K562 (cell line): ENCODE measurements around the gene PLCL1. TPM values are rescaled to one million over a fixed set of nuclear protein-coding genes. Genes with fewer than 3 reads are reported as not detected.

Experiments
- ATAC-seq: fragments of 200-7000 bp; cut with Tn5 transposase; 3 replicates; pipeline ENCODE4 v1.9.1; 2020; ENCODE audit warnings: moderate library complexity
- BruUV-seq: library from RNA; stranded (reverse); fragments of 400-500 nt; replicated peaks from 2 replicates; lab custom pipeline; 2021; lab: Mats Ljungman, UMichigan
- CTCF ChIA-PET: fragments of 300-600 bp; formaldehyde crosslinking; extraction: SDS; loops from one replicate; lab custom pipeline; 2021; ENCODE audit warnings: low intra/inter-chr PET ratio; lab: Yijun Ruan, JAX
- POLR2A ChIA-PET: fragments of 300-600, 350-650 bp; sonication (Branson Sonifier 250); formaldehyde crosslinking; extraction: SDS; loops from one replicate; lab custom pipeline; 2021; ENCODE audit warnings: antibody characterized with exemption, inconsistent platforms; lab: Yijun Ruan, JAX
- DNase-seq, 4 experiments: peaks; one replicate each; pipeline versions ENCODE4 v3.0.0 to v3.0.0-alpha.2; 2011 to 2018; ENCODE audit warnings: low spot score in 3 of 4, mixed read lengths in 3 of 4; ENCODE audit errors: extremely low read depth in 1 of 4
- FAIRE-seq: peaks from 2 replicates; lab custom pipeline; 2011; peaks lifted over from hg19 to GRCh38; lab: Jason Lieb, UNC
- H2AFZ ChIP-seq: 2 replicates; pipeline ENCODE4 v1.6.0; 2011; ENCODE audit warnings: low read depth, low read length, control low read depth, inconsistent platforms
- H3K27ac ChIP-seq: fragments of 200-600 bp; 3 replicates; pipeline ENCODE4 v1.8.0; 2011; ENCODE audit warnings: low read depth, mild to moderate bottlenecking, control low read depth, inconsistent platforms, low read length, moderate library complexity, mixed read lengths; ENCODE audit errors: extremely low read depth
- H3K27me3 ChIP-seq, 2 experiments: fragments of 300-600 bp in 1 of 2; 2 replicates in 1 of 2; 3 replicates in 1 of 2; pipeline versions ENCODE4 v1.6.0 to v1.8.0; 2011; ENCODE audit warnings: inconsistent platforms in 2 of 2, low read length in 2 of 2, mild to moderate bottlenecking in 1 of 2, mixed read lengths in 1 of 2, moderate library complexity in 1 of 2; ENCODE audit not compliant: control insufficient read depth in 2 of 2, insufficient read depth in 2 of 2
- H3K36me3 ChIP-seq: fragments of 300-600 bp; 3 replicates; pipeline ENCODE4 v1.8.0; 2011; ENCODE audit warnings: mild to moderate bottlenecking, low read length, inconsistent platforms; ENCODE audit not compliant: control insufficient read depth, insufficient read depth
- H3K4me1 ChIP-seq, 2 experiments: fragments of 200-600 bp in 1 of 2; replicated peaks in 1 of 2; 2 replicates in 1 of 2; 3 replicates in 1 of 2; pipeline versions ENCODE4 v1.5.1 to v1.8.0; 2011; ENCODE audit warnings: inconsistent platforms in 2 of 2, low read length in 2 of 2, mild to moderate bottlenecking in 1 of 2, mixed read lengths in 1 of 2, moderate library complexity in 1 of 2; ENCODE audit not compliant: control insufficient read depth in 2 of 2, insufficient read depth in 2 of 2
- H3K4me2 ChIP-seq: 2 replicates; pipeline ENCODE4 v1.6.1; 2011; ENCODE audit warnings: low read length, control low read depth, inconsistent platforms, mixed read lengths; ENCODE audit not compliant: insufficient read depth
- H3K4me3 ChIP-seq: fragments of 200-600 bp; sonication (generic), shearing (Covaris generic); 2 replicates; pipeline ENCODE4 v1.5.1; 2016; ENCODE audit warnings: control low read depth, inconsistent platforms
- H3K79me2 ChIP-seq: fragments of 200-600 bp; 3 replicates; pipeline ENCODE4 v1.8.0; 2011; ENCODE audit warnings: low read length, inconsistent platforms; ENCODE audit not compliant: control insufficient read depth, insufficient read depth
- H3K9ac ChIP-seq, 2 experiments: 2 replicates each; pipeline versions ENCODE4 v1.6.0 to v1.6.1; 2011; ENCODE audit warnings: low read depth in 2 of 2, low read length in 2 of 2, control low read depth in 1 of 2, inconsistent platforms in 1 of 2, mild to moderate bottlenecking in 1 of 2, mixed read lengths in 1 of 2; ENCODE audit not compliant: insufficient read depth in 1 of 2
- H3K9me1 ChIP-seq: one replicate; pipeline ENCODE4 v1.6.0; 2011; ENCODE audit warnings: inconsistent platforms, mild to moderate bottlenecking, low read length, moderate library complexity; ENCODE audit not compliant: control insufficient read depth, insufficient read depth
- H3K9me3 ChIP-seq: replicated peaks from 2 replicates; pipeline ENCODE4 v1.5.1; 2011; ENCODE audit warnings: low read depth, low read length, inconsistent platforms; ENCODE audit not compliant: control insufficient read depth, insufficient read depth
- H4K20me1 ChIP-seq: replicated peaks from 2 replicates; pipeline ENCODE4 v1.6.1; 2011; ENCODE audit warnings: low read length, inconsistent platforms, mixed read lengths; ENCODE audit not compliant: control insufficient read depth, insufficient read depth
- CBX1 ChIP-seq: sonication (generic); IDR thresholded peaks from 2 replicates; pipeline ENCODE4 v1.6.1; 2016; ENCODE audit warnings: antibody characterized with exemption, low read depth, mild to moderate bottlenecking
- CBX8 ChIP-seq: fragments of 200-600 bp; sonication (generic); IDR thresholded peaks from 2 replicates; pipeline ENCODE4 v1.6.1; 2012; ENCODE audit warnings: borderline replicate concordance, mixed run types, low read depth, mild to moderate bottlenecking, moderate library complexity, mixed read lengths, low read length, control low read depth, inconsistent platforms; ENCODE audit not compliant: poor library complexity, severe bottlenecking; ENCODE audit errors: extremely low read depth
- DACH1 ChIP-seq: fragments of 450-650 bp; IDR thresholded peaks from 2 replicates; pipeline ENCODE4 v1.6.1; 2018; ENCODE audit not compliant: partially characterized antibody
- GABPB1 ChIP-seq: sonication (generic); formaldehyde crosslinking; IDR thresholded peaks from 2 replicates; pipeline ENCODE4 v1.8.0; 2022; ENCODE audit warnings: mild to moderate bottlenecking, missing genetic modification reagents
- GATAD2A ChIP-seq: fragments of 450-650 bp; IDR thresholded peaks from 2 replicates; pipeline ENCODE4 v1.6.1; 2017
- NR4A1 ChIP-seq, 2 experiments: fragments of 250-450 bp in 1 of 2; fragments of 450-650 bp in 1 of 2; sonication (Bioruptor Pico) in 1 of 2; IDR thresholded peaks; 2 replicates each; pipeline versions ENCODE4 v1.4.0 to v1.6.1; 2016 to 2020; ENCODE audit warnings: mild to moderate bottlenecking in 2 of 2, missing compliant biosample characterization in 1 of 2, missing genetic modification characterization in 1 of 2, moderate library complexity in 1 of 2
- RB1 ChIP-seq: fragments of 450-650 bp; IDR thresholded peaks from 2 replicates; pipeline ENCODE4 v1.6.1; 2017; ENCODE audit warnings: low read depth, mild to moderate bottlenecking
- SRSF1 ChIP-seq: fragments of 200-400 bp; formaldehyde crosslinking; IDR thresholded peaks from 2 replicates; pipeline ENCODE4 v1.6.1; 2017; ENCODE audit warnings: mild to moderate bottlenecking, low read depth, low read length, moderate library complexity
- YY1 ChIP-seq, 3 experiments: IDR thresholded peaks; 2 replicates each; pipeline ENCODE4 v1.6.1; 2011; ENCODE audit warnings: low read length in 2 of 3, mild to moderate bottlenecking in 2 of 3, moderate library complexity in 2 of 3, borderline replicate concordance in 1 of 3, control low read depth in 1 of 3, low read depth in 1 of 3; ENCODE audit not compliant: insufficient read depth in 3 of 3, insufficient replicate concordance in 2 of 3, control insufficient read depth in 1 of 3, insufficient read length in 1 of 3; ENCODE audit errors: extremely low read depth in 1 of 3
- ZNF384 ChIP-seq: IDR thresholded peaks from 2 replicates; pipeline ENCODE4 v1.6.1; 2012; ENCODE audit warnings: low read depth, low read length, improper control_type of control experiment
- ZNF551 ChIP-seq: fragments of 250-450 bp; sonication (Bioruptor Pico); IDR thresholded peaks from 2 replicates; pipeline ENCODE4 v1.5.0; 2021; ENCODE audit warnings: mild to moderate bottlenecking, moderate library complexity
- ZNF589 ChIP-seq: fragments of 200-800 bp; sonication (Bioruptor generic); IDR thresholded peaks from 2 replicates; pipeline ENCODE4 v1.6.1; 2016; ENCODE audit warnings: low read depth, missing genetic modification characterization, missing compliant biosample characterization
- WGBS: fragments of 100-300 bp; shearing (Covaris generic); methylation state at CpG from one replicate; pipeline ENCODE4 v1.1.6; 2016; ENCODE audit warnings: low coverage, mixed read lengths; ENCODE audit not compliant: insufficient coverage; ENCODE audit errors: missing lambda C conversion rate; 5-methylcytosine and 5-hydroxymethylcytosine counted together
- in situ Hi-C: fragments of 300-500 bp; cut with MboI; formaldehyde crosslinking; loops from 4 replicates; pipeline ENCODE4 v1.15.0; 2018; ENCODE audit warnings: inconsistent platforms, mixed read lengths
- intact Hi-C: fragments of 100-400 bp; cut with micrococcal nuclease; formaldehyde crosslinking; loops from 2 replicates; pipeline ENCODE4 v1.14.2; 2022
- polyA plus RNA-seq, 8 experiments: library from polyadenylated mRNA; depleted of rRNA in 4 of 8; stranded (reverse) in 5 of 8; unstranded in 3 of 8; fragments of >200 nt; fragmentation: Nextera tagmentation in 2 of 8; fragmentation: Illumina TruSeq in 1 of 8; extraction: Ambion mirVana in 2 of 8; extraction: Trizol in 1 of 8; gene quantifications; 2 replicates each; pipeline versions ENCODE4 v1.2.1 to v1.2.3, GENCODE V29; 2011 to 2014; ENCODE audit warnings: inconsistent platforms in 1 of 8, missing spikeins in 1 of 8
- total RNA-seq, 7 experiments: library from RNA; depleted of rRNA in 6 of 7; stranded (reverse); fragments of >200 nt in 6 of 7; fragmentation: Illumina TruSeq in 2 of 7; extraction: Trizol in 2 of 7; gene quantifications; 2 replicates each; pipeline versions ENCODE4 v1.2.1 to v1.2.3, GENCODE V29; 2011 to 2021; ENCODE audit warnings: low replicate concordance in 1 of 7
- TF ChIP-seq, protein P1 (sequence below), 2 experiments: fragments of 450-650 bp; formaldehyde crosslinking in 1 of 2; IDR thresholded peaks; 2 replicates each; pipeline versions ENCODE4 v1.4.0 to v1.6.1; 2014 to 2020; ENCODE audit warnings: mild to moderate bottlenecking in 2 of 2, borderline replicate concordance in 1 of 2, low read depth in 1 of 2

The PLCL1 gene
- total and polyA plus RNA-seq, 9 of the 15 experiments (the other 6 are each of a cell fraction or from before 2014, with no cell fraction given), result 2.0 to 17.7 (median 8.6) TPM

DNA sequence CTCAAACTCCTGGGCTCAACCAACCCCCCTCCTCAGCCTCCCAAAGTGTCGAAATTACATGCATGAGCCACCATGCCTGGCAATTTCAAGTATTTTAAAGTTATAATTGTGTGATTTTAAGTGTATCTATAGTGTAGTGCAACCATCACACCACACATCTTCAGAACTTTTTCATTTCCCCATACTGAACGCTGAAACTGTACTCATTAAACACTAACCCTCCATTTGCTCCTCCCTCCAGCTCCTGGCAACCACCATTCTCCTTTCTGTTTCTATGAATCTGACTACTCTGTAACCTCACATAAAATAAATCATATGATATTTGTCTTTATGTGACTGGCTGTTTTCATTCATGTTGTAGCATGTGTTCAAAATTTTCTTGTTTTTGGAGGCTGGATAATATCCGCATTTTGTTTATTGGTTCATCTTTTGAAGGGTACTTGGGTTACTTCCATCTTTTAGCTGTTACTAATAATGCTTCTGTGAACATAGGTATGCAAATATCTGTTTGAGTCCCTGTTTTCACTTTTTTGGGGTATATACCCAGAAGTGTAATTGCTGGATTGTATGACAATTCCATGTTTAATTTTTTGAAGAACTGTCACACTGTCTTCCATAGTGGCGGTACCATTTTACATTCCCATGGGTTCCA, 188.2 kb downstream of the PLCL1 start:
- in situ Hi-C loops (no loop called here), intact Hi-C loops (no loop called here)
- Histone ChIP-seq H2AFZ (no peak overlapping the region), H3K36me3 (peaks cover 10% of the 10 kb centered on the region; the same call in 2 of the 3 replicates), H3K4me2 (no peak overlapping the region), H3K9me1 (no peaks in the 10 kb centered on the region), H3K4me3 (no peak overlapping the region), H3K4me1 (peaks cover 16 to 44% of the 10 kb centered on the region in 2 experiments), H3K9ac (no peak overlapping the region), H3K27me3 (no peaks in the 10 kb centered on the region), H3K79me2 (peaks cover 68% of the 10 kb centered on the region), H4K20me1 (no peaks in the 10 kb centered on the region), H3K9me3 (peaks cover 6% of the 10 kb centered on the region), H3K27ac (no peak overlapping the region)
- 90% methylated on average over 4 of the region's 4 CpGs for WGBS
- POLR2A ChIA-PET, result interaction anchor here (0.5 to 1.2 kb wide), 3 partner anchors 13 to 1763 kb away, joined by 3 to 5 read pairs (median 3); no protein-coding TSS in a partner anchor
- no peak for ATAC-seq
- FAIRE-seq, result no peak
- BruUV-seq, result no TSS peak
- no peak for DNase-seq
- CTCF ChIA-PET, result no interaction called here
- no peak for TF ChIP-seq CBX1
- no peak for TF ChIP-seq YY1 (IDR thresholded peaks at IDR 0.05; ENCODE audit: borderline replicate concordance in 1 of 3, control insufficient read depth in 1 of 3, extremely low read depth in 1 of 3, insufficient read depth in 3 of 3, insufficient read length in 1 of 3, insufficient replicate concordance in 2 of 3, low read depth in 1 of 3, low read length in 2 of 3)
- TF ChIP-seq RB1, result no peak
- TF ChIP-seq NR4A1 (CRISPR knock-in tag; IDR thresholded peaks at IDR 0.05), result no peak
- TF ChIP-seq NR4A1 (tag; IDR thresholded peaks at IDR 0.05), result no peak
- no peak for TF ChIP-seq ZNF589 (CRISPR knock-in tag)
- no peak for TF ChIP-seq GATAD2A
- TF ChIP-seq DACH1, result no peak
- no peak for TF ChIP-seq ZNF384
- no peak for TF ChIP-seq GABPB1 (CRISPR knock-in tag)
- TF ChIP-seq, protein P1, sequence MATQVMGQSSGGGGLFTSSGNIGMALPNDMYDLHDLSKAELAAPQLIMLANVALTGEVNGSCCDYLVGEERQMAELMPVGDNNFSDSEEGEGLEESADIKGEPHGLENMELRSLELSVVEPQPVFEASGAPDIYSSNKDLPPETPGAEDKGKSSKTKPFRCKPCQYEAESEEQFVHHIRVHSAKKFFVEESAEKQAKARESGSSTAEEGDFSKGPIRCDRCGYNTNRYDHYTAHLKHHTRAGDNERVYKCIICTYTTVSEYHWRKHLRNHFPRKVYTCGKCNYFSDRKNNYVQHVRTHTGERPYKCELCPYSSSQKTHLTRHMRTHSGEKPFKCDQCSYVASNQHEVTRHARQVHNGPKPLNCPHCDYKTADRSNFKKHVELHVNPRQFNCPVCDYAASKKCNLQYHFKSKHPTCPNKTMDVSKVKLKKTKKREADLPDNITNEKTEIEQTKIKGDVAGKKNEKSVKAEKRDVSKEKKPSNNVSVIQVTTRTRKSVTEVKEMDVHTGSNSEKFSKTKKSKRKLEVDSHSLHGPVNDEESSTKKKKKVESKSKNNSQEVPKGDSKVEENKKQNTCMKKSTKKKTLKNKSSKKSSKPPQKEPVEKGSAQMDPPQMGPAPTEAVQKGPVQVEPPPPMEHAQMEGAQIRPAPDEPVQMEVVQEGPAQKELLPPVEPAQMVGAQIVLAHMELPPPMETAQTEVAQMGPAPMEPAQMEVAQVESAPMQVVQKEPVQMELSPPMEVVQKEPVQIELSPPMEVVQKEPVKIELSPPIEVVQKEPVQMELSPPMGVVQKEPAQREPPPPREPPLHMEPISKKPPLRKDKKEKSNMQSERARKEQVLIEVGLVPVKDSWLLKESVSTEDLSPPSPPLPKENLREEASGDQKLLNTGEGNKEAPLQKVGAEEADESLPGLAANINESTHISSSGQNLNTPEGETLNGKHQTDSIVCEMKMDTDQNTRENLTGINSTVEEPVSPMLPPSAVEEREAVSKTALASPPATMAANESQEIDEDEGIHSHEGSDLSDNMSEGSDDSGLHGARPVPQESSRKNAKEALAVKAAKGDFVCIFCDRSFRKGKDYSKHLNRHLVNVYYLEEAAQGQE (IDR thresholded peaks at IDR 0.05; ENCODE audit: borderline replicate concordance), result no peak
- TF ChIP-seq, protein P1 (CRISPR knock-in tag; IDR thresholded peaks at IDR 0.05; ENCODE audit: low read depth), result no peak
- no peak for TF ChIP-seq CBX8
- no peak for TF ChIP-seq ZNF551 (CRISPR knock-in tag)
- TF ChIP-seq SRSF1, result no peak
